Liver (tissue), 3 donors: Measurements from ENCODE around the gene BSN.

Source experiments
- RAD21 ChIP-seq, 2 donors: IDR thresholded peaks; 2 replicates each; pipeline ENCODE4 v1.6.1; 2016; ENCODE audit warnings: antibody characterized with exemption in 2 of 2, mild to moderate bottlenecking in 2 of 2
- ZBTB33 ChIP-seq: IDR thresholded peaks from 2 replicates; pipeline ENCODE4 v1.6.1; 2016; ENCODE audit warnings: antibody characterized with exemption
- TF ChIP-seq, protein P1 (sequence below): fragments of 150-350 bp; IDR thresholded peaks from 2 replicates; pipeline ENCODE4 v1.5.1; 2017; ENCODE audit warnings: improper control_type of control experiment, low read depth, low read length; ENCODE audit not compliant: missing input control
- TF ChIP-seq, protein P2 (sequence below): IDR thresholded peaks from 2 replicates; pipeline ENCODE4 v1.6.1; 2016; ENCODE audit warnings: antibody characterized with exemption
- TF ChIP-seq, protein P3 (sequence below): IDR thresholded peaks from 2 replicates; pipeline ENCODE4 v1.6.1; 2016; ENCODE audit warnings: antibody characterized with exemption
- TF ChIP-seq, protein P4 (sequence below): IDR thresholded peaks from 2 replicates; pipeline ENCODE4 v1.6.1; 2016; ENCODE audit warnings: antibody characterized with exemption, mild to moderate bottlenecking
- donor health status: healthy.
- donor health status: healthy.

- TF ChIP-seq ZBTB33 (no peak), RAD21 (IDR thresholded peaks at IDR 0.05) (no peak)
- TF ChIP-seq, protein P1, sequence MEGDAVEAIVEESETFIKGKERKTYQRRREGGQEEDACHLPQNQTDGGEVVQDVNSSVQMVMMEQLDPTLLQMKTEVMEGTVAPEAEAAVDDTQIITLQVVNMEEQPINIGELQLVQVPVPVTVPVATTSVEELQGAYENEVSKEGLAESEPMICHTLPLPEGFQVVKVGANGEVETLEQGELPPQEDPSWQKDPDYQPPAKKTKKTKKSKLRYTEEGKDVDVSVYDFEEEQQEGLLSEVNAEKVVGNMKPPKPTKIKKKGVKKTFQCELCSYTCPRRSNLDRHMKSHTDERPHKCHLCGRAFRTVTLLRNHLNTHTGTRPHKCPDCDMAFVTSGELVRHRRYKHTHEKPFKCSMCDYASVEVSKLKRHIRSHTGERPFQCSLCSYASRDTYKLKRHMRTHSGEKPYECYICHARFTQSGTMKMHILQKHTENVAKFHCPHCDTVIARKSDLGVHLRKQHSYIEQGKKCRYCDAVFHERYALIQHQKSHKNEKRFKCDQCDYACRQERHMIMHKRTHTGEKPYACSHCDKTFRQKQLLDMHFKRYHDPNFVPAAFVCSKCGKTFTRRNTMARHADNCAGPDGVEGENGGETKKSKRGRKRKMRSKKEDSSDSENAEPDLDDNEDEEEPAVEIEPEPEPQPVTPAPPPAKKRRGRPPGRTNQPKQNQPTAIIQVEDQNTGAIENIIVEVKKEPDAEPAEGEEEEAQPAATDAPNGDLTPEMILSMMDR = no peak
- TF ChIP-seq, protein P2, sequence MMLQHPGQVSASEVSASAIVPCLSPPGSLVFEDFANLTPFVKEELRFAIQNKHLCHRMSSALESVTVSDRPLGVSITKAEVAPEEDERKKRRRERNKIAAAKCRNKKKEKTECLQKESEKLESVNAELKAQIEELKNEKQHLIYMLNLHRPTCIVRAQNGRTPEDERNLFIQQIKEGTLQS = no peak
- TF ChIP-seq, protein P3, sequence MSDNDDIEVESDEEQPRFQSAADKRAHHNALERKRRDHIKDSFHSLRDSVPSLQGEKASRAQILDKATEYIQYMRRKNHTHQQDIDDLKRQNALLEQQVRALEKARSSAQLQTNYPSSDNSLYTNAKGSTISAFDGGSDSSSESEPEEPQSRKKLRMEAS = no peak
- TF ChIP-seq, protein P4, sequence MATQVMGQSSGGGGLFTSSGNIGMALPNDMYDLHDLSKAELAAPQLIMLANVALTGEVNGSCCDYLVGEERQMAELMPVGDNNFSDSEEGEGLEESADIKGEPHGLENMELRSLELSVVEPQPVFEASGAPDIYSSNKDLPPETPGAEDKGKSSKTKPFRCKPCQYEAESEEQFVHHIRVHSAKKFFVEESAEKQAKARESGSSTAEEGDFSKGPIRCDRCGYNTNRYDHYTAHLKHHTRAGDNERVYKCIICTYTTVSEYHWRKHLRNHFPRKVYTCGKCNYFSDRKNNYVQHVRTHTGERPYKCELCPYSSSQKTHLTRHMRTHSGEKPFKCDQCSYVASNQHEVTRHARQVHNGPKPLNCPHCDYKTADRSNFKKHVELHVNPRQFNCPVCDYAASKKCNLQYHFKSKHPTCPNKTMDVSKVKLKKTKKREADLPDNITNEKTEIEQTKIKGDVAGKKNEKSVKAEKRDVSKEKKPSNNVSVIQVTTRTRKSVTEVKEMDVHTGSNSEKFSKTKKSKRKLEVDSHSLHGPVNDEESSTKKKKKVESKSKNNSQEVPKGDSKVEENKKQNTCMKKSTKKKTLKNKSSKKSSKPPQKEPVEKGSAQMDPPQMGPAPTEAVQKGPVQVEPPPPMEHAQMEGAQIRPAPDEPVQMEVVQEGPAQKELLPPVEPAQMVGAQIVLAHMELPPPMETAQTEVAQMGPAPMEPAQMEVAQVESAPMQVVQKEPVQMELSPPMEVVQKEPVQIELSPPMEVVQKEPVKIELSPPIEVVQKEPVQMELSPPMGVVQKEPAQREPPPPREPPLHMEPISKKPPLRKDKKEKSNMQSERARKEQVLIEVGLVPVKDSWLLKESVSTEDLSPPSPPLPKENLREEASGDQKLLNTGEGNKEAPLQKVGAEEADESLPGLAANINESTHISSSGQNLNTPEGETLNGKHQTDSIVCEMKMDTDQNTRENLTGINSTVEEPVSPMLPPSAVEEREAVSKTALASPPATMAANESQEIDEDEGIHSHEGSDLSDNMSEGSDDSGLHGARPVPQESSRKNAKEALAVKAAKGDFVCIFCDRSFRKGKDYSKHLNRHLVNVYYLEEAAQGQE = no peak
Measured at GRCh38 chr3:49616061-49616460, 61.8 kb downstream of the BSN start.
